ENCODE results near the gene KCNQ1. TPM values are rescaled to one million over a fixed set of nuclear protein-coding genes. Genes with fewer than 3 reads are reported as not detected.

The KCNQ1 gene
- total RNA-seq, 6 donors from 2014 or later = 18.0 to 45.4 (median 32.7) TPM

- no peak for TF ChIP-seq CTCF (IDR thresholded peaks at IDR 0.05)
- TF ChIP-seq POLR2AphosphoS5 (IDR thresholded peaks at IDR 0.05) = no peak
- no peak for TF ChIP-seq EP300 (IDR thresholded peaks at IDR 0.05)
- no peak for TF ChIP-seq POLR2A (IDR thresholded peaks at IDR 0.05)
- H3K4me1 ChIP-seq = peaks cover 3 to 13% (median 5%) of the 10 kb centered on the region in 4 donors
- 33% methylated on average over 1 of the region's 1 CpG for WGBS, 2 donors
Observed at GRCh38 chr11:2678396-2678795, 233.6 kb downstream of the KCNQ1 start.

GRCh38 chr11:2679011-2679676 is 234.3 kb downstream of the KCNQ1 start:
- TF ChIP-seq POLR2A (IDR thresholded peaks at IDR 0.05) = no peak
- no peak for TF ChIP-seq POLR2AphosphoS5 (IDR thresholded peaks at IDR 0.05)
- TF ChIP-seq CTCF (IDR thresholded peaks at IDR 0.05) = no peak
- no peak for TF ChIP-seq EP300 (IDR thresholded peaks at IDR 0.05)
- ATAC-seq (ENCODE audit: low FRiP score in 2 of 2) (no peak), DNase-seq (no peak)
- Histone ChIP-seq H3K4me3 (no peak overlapping the region), H3K27ac (no peak overlapping the region), H3K9me3 (no peaks in the 10 kb centered on the region), H3K4me1 (peaks cover 2 to 11% (median 4%) of the 10 kb centered on the region in 4 donors), H3K27me3 (no peaks in the 10 kb centered on the region), H3K36me3 (no peaks in the 10 kb centered on the region)
- whole genome bisulfite sequencing, 2 donors = 93 to 94% methylated on average over 2 of the region's 2 CpGs

More at GRCh38 chr11:2678396-2678795, 233.6 kb downstream of the KCNQ1 start:
- no peaks in the 10 kb centered on the region for H3K27me3 ChIP-seq
- no peak overlapping the region for H3K4me3 ChIP-seq
- no peak for ATAC-seq (ENCODE audit: low FRiP score in 2 of 2)
- no peak overlapping the region for H3K27ac ChIP-seq
- no peak for DNase-seq
- no peaks in the 10 kb centered on the region for H3K9me3 ChIP-seq
- no peaks in the 10 kb centered on the region for H3K36me3 ChIP-seq

- DNase-seq (no peak), ATAC-seq (ENCODE audit: low FRiP score in 2 of 2) (no peak)
- Histone ChIP-seq H3K36me3 (no peaks in the 10 kb centered on the region), H3K4me3 (no peak overlapping the region), H3K27ac (no peak overlapping the region), H3K9me3 (no peaks in the 10 kb centered on the region), H3K4me1 (peaks cover 0 to 7% (median 0%) of the 10 kb centered on the region in 4 donors), H3K27me3 (no peaks in the 10 kb centered on the region)
- 59 to 73% methylated on average over 5 of the region's 5 CpGs for WGBS, 2 donors
- TF ChIP-seq EP300 (IDR thresholded peaks at IDR 0.05) (no peak), CTCF (IDR thresholded peaks at IDR 0.05) (no peak)
Observed at GRCh38 chr11:2681408-2682145, 236.8 kb downstream of the KCNQ1 start.

- TF ChIP-seq POLR2A (IDR thresholded peaks at IDR 0.05) (no peak), CTCF (IDR thresholded peaks at IDR 0.05) (no peak), EP300 (IDR thresholded peaks at IDR 0.05) (no peak), POLR2AphosphoS5 (IDR thresholded peaks at IDR 0.05) (no peak)
- DNase-seq = no peak
- no peak overlapping the region for H3K27ac ChIP-seq
- 87% methylated on average over 4 of the region's 4 CpGs for WGBS, 2 donors
- ATAC-seq (ENCODE audit: low FRiP score in 2 of 2) = no peak
- peaks cover 10 to 26% (median 13%) of the 10 kb centered on the region in 4 donors for H3K4me1 ChIP-seq
- no peaks in the 10 kb centered on the region for H3K9me3 ChIP-seq
- H3K27me3 ChIP-seq = no peaks in the 10 kb centered on the region
- no peaks in the 10 kb centered on the region for H3K36me3 ChIP-seq
- H3K4me3 ChIP-seq = no peak overlapping the region
Observed at GRCh38 chr11:2683806-2684205, 239.0 kb downstream of the KCNQ1 start.

Data from upper lobe of left lung (tissue), 6 donors.